ENCODE results near the gene SWT1. TPM values are rescaled to one million over a fixed set of nuclear protein-coding genes. Genes with fewer than 3 reads are reported as not detected.
A peak's percentile ranks its signal among the peaks of the same experiment; 100 is the strongest.

Gene SWT1
- total RNA-seq, 1 donor from 2014 or later, result 6.9 TPM

DNA sequence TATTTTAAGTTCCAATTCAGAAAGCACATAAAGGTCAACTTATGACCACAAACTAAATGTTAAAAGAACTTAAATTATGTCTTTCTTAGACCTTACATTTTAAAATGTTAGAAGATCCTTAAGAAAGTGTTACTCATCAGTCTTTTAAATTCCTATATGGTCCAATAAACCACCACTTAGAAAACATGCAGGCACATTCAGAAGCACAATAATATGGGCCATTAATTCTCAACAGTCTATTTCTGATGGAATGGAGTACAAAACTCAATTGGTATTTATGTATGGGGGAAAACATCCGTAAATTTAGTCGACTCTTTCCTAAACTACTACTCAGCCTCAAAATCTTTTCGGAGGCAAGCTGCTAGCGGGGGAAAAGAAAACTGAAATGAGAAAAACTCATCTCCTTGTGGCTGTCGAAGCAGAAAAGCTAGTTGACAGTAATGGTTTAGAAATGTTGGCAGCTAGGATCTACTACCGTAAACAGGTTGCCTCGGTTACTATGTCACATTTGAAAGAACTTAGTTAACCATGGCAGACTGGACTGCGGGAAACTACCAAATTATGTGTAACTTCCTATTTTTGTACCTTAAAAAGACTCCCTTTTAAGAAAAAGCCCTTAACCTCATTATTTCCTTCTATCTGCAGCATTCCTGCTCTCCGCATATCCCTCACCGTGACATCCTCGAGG, 1.2 kb upstream of the SWT1 start:
- H3K9me3 ChIP-seq, result no peaks in the 10 kb centered on the region
- intact Hi-C loops (cut with DNase I), result loop anchor here (10.0 kb wide), 1 partner anchor 771 kb away; the partner anchor contains the start of gene C1orf21
- TF ChIP-seq, protein P1, sequence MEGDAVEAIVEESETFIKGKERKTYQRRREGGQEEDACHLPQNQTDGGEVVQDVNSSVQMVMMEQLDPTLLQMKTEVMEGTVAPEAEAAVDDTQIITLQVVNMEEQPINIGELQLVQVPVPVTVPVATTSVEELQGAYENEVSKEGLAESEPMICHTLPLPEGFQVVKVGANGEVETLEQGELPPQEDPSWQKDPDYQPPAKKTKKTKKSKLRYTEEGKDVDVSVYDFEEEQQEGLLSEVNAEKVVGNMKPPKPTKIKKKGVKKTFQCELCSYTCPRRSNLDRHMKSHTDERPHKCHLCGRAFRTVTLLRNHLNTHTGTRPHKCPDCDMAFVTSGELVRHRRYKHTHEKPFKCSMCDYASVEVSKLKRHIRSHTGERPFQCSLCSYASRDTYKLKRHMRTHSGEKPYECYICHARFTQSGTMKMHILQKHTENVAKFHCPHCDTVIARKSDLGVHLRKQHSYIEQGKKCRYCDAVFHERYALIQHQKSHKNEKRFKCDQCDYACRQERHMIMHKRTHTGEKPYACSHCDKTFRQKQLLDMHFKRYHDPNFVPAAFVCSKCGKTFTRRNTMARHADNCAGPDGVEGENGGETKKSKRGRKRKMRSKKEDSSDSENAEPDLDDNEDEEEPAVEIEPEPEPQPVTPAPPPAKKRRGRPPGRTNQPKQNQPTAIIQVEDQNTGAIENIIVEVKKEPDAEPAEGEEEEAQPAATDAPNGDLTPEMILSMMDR (IDR thresholded peaks at IDR 0.05), result no peak
- TF ChIP-seq POLR2AphosphoS5 (IDR thresholded peaks at IDR 0.05; ENCODE audit: insufficient read depth in 1 of 2, low read depth in 1 of 2) (no peak), POLR2A (IDR thresholded peaks at IDR 0.05) (no peak)
- no peak for DNase-seq (ENCODE audit: extremely low spot score in 2 of 2)
- peak overlapping the region; percentile 96 to 98 for H3K4me3 ChIP-seq
- no peaks in the 10 kb centered on the region for H3K27me3 ChIP-seq
- peaks cover 44% of the 10 kb centered on the region for H3K4me1 ChIP-seq
- H3K27ac ChIP-seq, result peak overlapping the region; percentile 99
- H3K36me3 ChIP-seq, result no peaks in the 10 kb centered on the region

DNA sequence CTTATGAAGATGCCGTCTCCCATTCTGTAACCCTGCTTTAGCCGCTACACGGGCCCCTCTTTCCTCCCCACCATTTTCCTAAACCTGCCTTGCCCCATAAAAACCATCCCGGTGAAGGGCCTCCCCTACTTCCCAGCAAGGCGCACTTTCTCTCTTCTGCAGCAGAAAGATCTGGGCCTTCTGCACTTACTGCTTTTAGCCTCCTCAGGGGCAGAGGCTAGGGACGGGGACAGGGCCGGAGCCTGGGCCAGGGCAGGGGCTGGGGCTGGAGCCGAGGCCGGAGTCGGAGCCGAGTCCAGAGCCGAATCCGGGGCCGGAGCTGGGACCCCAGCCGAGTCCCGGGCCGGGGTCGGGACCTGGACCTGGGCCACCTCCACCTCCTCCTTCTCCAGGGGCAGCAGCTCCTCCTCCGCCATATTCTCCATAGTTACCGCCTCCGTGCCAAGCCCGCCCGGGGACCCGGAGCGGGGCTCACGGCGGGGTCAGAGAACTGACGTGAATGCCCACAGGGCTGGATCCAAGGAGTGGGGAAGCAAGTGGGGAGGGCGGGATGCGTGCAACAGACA, 596 bp upstream of the SWT1 start:
- Histone ChIP-seq H3K4me3 (peak overlapping the region; percentile 96 to 98), H3K4me1 (peaks cover 44% of the 10 kb centered on the region), H3K9me3 (no peaks in the 10 kb centered on the region), H3K27ac (peak overlapping the region; percentile 99), H3K36me3 (peaks cover 0 to 4% of the 10 kb centered on the region in 2 donors), H3K27me3 (no peaks in the 10 kb centered on the region)
- no peak for TF ChIP-seq POLR2A (IDR thresholded peaks at IDR 0.05)
- TF ChIP-seq, protein P1 (IDR thresholded peaks at IDR 0.05), result no peak
- intact Hi-C loops (cut with DNase I), result loop anchor here (10.0 kb wide), 1 partner anchor 772 kb away; the partner anchor contains the start of gene C1orf21
- peak in 1 of 2 donors; percentile 91 for DNase-seq (ENCODE audit: extremely low spot score in 2 of 2)

DNA sequence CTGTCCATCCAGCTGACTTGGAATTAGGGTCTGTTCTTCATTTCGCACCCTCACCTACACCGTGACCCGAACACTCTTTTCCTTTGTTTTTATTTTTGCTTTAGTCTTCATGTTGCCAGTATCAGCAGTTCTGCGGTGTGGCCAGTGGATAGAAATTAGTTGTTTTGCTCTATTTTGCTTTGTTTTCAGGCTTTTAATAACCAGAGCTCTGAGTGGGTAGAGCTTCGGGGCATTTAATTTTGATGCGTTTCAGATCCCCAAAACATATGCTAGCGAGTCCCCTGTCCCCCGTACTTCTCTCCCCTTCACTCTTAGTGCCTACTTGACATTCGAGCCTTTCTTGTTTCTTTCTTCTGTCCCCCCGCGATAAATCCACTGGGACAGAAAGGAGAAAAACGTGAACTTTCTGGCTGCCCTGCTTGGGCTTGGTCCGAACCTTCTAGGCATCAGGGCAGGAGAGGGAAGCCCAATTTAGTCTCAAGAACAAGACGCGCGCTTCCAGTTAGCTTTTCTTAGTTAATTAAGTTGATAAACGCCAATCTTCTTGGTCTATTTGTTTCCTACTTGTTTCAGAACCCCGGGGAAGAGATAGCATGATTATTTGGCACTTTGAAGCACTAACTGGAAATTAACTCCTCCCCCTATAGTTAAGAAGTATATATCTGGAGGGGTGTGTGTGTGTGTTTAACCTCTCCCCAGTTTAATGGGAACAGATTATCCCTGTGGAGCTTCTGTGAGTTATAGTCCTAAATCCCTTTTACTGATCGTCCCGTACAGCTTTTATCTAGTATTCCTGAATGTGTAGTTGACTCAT, 839 bp downstream of the SWT1 start:
- H3K27ac ChIP-seq, result peak overlapping the region; percentile 99
- H3K36me3 ChIP-seq, result peaks cover 0 to 10% of the 10 kb centered on the region in 2 donors
- peaks cover 34% of the 10 kb centered on the region for H3K4me1 ChIP-seq
- intact Hi-C loops (cut with DNase I), result loop anchor here (10.0 kb wide), 1 partner anchor 773 kb away; the partner anchor contains the start of gene C1orf21
- TF ChIP-seq POLR2A (IDR thresholded peaks at IDR 0.05), result no peak
- TF ChIP-seq, protein P1 (IDR thresholded peaks at IDR 0.05), result no peak
- no peak for TF ChIP-seq POLR2AphosphoS5 (IDR thresholded peaks at IDR 0.05; ENCODE audit: insufficient read depth in 1 of 2, low read depth in 1 of 2)
- H3K9me3 ChIP-seq, result no peaks in the 10 kb centered on the region
- DNase-seq (ENCODE audit: extremely low spot score in 2 of 2), result no peak
- peak overlapping the region; percentile 96 to 98 for H3K4me3 ChIP-seq
- no peaks in the 10 kb centered on the region for H3K27me3 ChIP-seq

DNA sequence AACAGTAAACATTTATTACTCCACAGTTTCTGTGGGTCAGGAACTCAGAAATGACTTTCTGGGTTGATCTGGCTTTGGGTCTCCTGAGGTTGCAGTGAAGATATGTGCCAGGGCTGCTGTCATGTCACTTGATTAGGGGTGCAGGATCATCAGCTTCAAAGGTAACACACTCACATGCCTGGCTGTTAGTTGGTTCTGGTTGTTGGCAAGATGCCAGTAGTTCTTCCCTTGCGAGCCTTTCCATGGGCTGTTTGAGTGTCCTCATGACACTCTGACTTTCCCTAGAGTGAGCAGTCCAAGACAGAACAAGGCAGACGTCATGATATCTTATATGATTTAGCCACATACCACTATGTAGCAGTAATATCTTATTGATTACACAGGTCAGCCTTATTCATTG, 1.8 kb downstream of the SWT1 start:
- TF ChIP-seq, protein P1 (IDR thresholded peaks at IDR 0.05), result no peak
- TF ChIP-seq POLR2A (IDR thresholded peaks at IDR 0.05), result no peak
- TF ChIP-seq POLR2AphosphoS5 (IDR thresholded peaks at IDR 0.05; ENCODE audit: insufficient read depth in 1 of 2, low read depth in 1 of 2), result no peak
- DNase-seq (ENCODE audit: extremely low spot score in 2 of 2), result no peak
- intact Hi-C loops (cut with DNase I), result loop anchor here (10.0 kb wide), 1 partner anchor 774 kb away; the partner anchor contains the start of gene C1orf21
- no peak overlapping the region for H3K27ac ChIP-seq
- H3K4me1 ChIP-seq, result peaks cover 34% of the 10 kb centered on the region
- H3K36me3 ChIP-seq, result peaks cover 0 to 10% of the 10 kb centered on the region in 2 donors
- no peaks in the 10 kb centered on the region for H3K27me3 ChIP-seq
- peak overlapping the region in 1 of 2 donors; percentile 98 for H3K4me3 ChIP-seq
- no peaks in the 10 kb centered on the region for H3K9me3 ChIP-seq

Measured in vagina (tissue), 2 donors.